ENCODE results near the gene ITSN2.

DNA sequence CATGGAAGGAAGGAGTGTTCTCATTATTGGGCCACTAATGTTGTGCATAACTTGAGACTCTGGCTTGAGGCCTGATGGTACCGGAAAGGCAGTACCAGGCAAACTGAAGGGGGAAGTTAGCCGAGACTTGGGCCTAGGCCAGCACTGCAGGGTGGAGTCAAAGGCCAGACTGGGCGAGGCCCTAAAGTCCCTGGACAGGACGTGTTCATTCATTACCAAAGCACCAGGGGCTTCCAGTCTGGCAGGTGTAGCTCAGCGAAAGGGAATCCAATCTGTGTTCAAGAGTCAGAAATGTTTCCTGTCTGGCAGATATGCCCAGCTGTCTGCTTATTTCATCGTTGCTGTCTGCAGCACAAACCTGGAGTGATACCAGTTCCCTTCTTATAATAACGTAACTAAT, 4.7 kb upstream of the ITSN2 start:
- TF ChIP-seq, protein P1, sequence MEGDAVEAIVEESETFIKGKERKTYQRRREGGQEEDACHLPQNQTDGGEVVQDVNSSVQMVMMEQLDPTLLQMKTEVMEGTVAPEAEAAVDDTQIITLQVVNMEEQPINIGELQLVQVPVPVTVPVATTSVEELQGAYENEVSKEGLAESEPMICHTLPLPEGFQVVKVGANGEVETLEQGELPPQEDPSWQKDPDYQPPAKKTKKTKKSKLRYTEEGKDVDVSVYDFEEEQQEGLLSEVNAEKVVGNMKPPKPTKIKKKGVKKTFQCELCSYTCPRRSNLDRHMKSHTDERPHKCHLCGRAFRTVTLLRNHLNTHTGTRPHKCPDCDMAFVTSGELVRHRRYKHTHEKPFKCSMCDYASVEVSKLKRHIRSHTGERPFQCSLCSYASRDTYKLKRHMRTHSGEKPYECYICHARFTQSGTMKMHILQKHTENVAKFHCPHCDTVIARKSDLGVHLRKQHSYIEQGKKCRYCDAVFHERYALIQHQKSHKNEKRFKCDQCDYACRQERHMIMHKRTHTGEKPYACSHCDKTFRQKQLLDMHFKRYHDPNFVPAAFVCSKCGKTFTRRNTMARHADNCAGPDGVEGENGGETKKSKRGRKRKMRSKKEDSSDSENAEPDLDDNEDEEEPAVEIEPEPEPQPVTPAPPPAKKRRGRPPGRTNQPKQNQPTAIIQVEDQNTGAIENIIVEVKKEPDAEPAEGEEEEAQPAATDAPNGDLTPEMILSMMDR (IDR thresholded peaks at IDR 0.05): no peak
- no peak for TF ChIP-seq POLR2A (IDR thresholded peaks at IDR 0.05)

Data from right lobe of liver (tissue), 4 donors.